ENCODE results near the gene RAB6D. TPM values are rescaled to one million over a fixed set of nuclear protein-coding genes. Genes with fewer than 3 reads are reported as not detected.
"Not testable (repeated sequence)": the region's sequence is repeated elsewhere in the genome, so short reads cannot be mapped to it uniquely, and the experiment has no call there.

RAB6D gene
- polyA plus RNA-seq, 3 donors: not detected

DNA sequence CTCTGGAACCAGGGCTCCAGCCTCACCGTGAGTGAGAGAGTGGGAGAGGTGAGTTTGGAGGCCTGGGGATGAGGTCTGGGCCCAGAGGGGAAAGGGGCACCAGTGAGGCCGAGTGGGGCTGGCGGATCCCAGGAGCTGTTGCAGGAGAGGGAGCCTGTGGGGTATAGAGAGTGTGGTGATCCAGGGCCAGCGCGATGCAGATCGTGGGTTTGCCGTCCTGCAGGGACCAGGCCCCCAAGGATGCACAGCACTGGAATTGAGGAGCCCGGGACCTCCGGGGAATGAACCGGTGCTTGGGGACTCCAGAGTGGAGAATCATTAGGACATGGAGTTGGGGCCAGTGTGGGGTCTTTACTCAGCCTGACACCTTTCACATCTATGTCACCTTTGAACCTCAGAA, 25.7 kb upstream of the RAB6D start:
- Histone ChIP-seq H3K27ac (ENCODE audit: low read depth in 1 of 2, low read length in 2 of 2) (no peak overlapping the region), H4K20me1 (ENCODE audit: insufficient read depth, low read length) (no peaks in the 10 kb centered on the region), H3K9ac (ENCODE audit: insufficient read depth, low read length, poor library complexity, severe bottlenecking) (no peak overlapping the region), H3K4me3 (replicated peaks in 1 of 3; ENCODE audit: low read depth in 2 of 3, low read length in 3 of 3) (no peak overlapping the region), H2AFZ (ENCODE audit: insufficient read depth, low read depth, low read length, poor library complexity, severe bottlenecking) (no peak overlapping the region), H3K4me2 (replicated peaks; ENCODE audit: extremely low read depth, low read length, poor library complexity, severe bottlenecking) (no peak overlapping the region), H3K9me3 (replicated peaks in 1 of 2; ENCODE audit: control insufficient read depth in 1 of 2, insufficient read depth in 1 of 2, low read length in 2 of 2) (no peaks in the 10 kb centered on the region), H3K27me3 (ENCODE audit: control insufficient read depth in 2 of 2, insufficient read depth in 2 of 2, low read length in 2 of 2) (no peaks in the 10 kb centered on the region), H3K36me3 (replicated peaks in 1 of 2; ENCODE audit: control insufficient read depth in 1 of 2, insufficient read depth in 2 of 2, low read length in 2 of 2) (no peaks in the 10 kb centered on the region), H3K4me1 (ENCODE audit: control insufficient read depth in 1 of 2, insufficient read depth in 2 of 2, low read length in 2 of 2) (no peaks in the 10 kb centered on the region), H3K79me2 (ENCODE audit: insufficient read depth, low read length) (no peaks in the 10 kb centered on the region)
- Mint-ChIP-seq H3K4me3 (no peak overlapping the region), H3K36me3 (no peaks in the 10 kb centered on the region), H3K4me1 (peaks cover 2% of the 10 kb centered on the region), H3K27me3 (ENCODE audit: low read depth in 3 of 3) (peaks cover 6 to 9% (median 6%) of the 10 kb centered on the region in 3 donors), H3K9me3 (peaks cover 0 to 1% (median 0%) of the 10 kb centered on the region in 7 donors), H3K27ac (no peak overlapping the region)
- intact Hi-C loops (cut with micrococcal nuclease): no loop called here
- TF ChIP-seq, protein P1, sequence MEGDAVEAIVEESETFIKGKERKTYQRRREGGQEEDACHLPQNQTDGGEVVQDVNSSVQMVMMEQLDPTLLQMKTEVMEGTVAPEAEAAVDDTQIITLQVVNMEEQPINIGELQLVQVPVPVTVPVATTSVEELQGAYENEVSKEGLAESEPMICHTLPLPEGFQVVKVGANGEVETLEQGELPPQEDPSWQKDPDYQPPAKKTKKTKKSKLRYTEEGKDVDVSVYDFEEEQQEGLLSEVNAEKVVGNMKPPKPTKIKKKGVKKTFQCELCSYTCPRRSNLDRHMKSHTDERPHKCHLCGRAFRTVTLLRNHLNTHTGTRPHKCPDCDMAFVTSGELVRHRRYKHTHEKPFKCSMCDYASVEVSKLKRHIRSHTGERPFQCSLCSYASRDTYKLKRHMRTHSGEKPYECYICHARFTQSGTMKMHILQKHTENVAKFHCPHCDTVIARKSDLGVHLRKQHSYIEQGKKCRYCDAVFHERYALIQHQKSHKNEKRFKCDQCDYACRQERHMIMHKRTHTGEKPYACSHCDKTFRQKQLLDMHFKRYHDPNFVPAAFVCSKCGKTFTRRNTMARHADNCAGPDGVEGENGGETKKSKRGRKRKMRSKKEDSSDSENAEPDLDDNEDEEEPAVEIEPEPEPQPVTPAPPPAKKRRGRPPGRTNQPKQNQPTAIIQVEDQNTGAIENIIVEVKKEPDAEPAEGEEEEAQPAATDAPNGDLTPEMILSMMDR (IDR thresholded peaks at IDR 0.05): no peak
- no peak for DNase-seq
- 92% methylated on average over 5 of the region's 10 CpGs for WGBS (ENCODE audit: insufficient coverage)

DNA sequence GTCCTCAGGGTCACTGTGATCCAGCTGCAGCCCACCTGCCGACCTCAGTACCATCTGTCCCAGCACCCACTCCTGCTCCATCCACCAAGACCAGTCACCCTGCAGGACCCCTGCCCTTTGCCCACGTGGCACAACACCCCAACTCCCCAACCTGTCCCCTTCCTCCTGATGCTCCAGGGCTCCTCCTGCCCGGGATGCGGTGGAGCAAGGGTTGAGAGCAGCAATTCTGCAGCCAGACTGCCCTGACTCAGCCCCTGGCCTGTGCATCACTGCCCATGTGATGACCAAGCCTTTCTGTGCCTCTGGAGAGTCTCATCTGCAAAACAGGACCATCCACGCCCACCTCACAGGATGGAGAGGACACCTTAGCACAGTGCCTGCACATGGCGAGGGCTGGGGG, 24.9 kb upstream of the RAB6D start:
- WGBS (ENCODE audit: insufficient coverage): 77% methylated on average over 5 of the region's 6 CpGs
- H3K9me3 Mint-ChIP-seq; H3K4me1 Mint-ChIP-seq; H3K79me2 ChIP-seq (ENCODE audit: insufficient read depth, low read length); H3K9ac ChIP-seq (ENCODE audit: insufficient read depth, low read length, poor library complexity, severe bottlenecking); intact Hi-C loops (cut with micrococcal nuclease); H3K4me3 Mint-ChIP-seq; H3K4me1 ChIP-seq (ENCODE audit: control insufficient read depth in 1 of 2, insufficient read depth in 2 of 2, low read length in 2 of 2); H3K27ac ChIP-seq (ENCODE audit: low read depth in 1 of 2, low read length in 2 of 2); H3K36me3 Mint-ChIP-seq; H3K4me3 ChIP-seq (replicated peaks in 1 of 3; ENCODE audit: low read depth in 2 of 3, low read length in 3 of 3); H3K27me3 Mint-ChIP-seq (ENCODE audit: low read depth in 3 of 3); H3K4me2 ChIP-seq (replicated peaks; ENCODE audit: extremely low read depth, low read length, poor library complexity, severe bottlenecking); H2AFZ ChIP-seq (ENCODE audit: insufficient read depth, low read depth, low read length, poor library complexity, severe bottlenecking); DNase-seq; H3K27me3 ChIP-seq (ENCODE audit: control insufficient read depth in 2 of 2, insufficient read depth in 2 of 2, low read length in 2 of 2); H3K9me3 ChIP-seq (replicated peaks in 1 of 2; ENCODE audit: control insufficient read depth in 1 of 2, insufficient read depth in 1 of 2, low read length in 2 of 2); H3K36me3 ChIP-seq (replicated peaks in 1 of 2; ENCODE audit: control insufficient read depth in 1 of 2, insufficient read depth in 2 of 2, low read length in 2 of 2); H3K27ac Mint-ChIP-seq; H4K20me1 ChIP-seq (ENCODE audit: insufficient read depth, low read length): not testable (repeated sequence)

DNA sequence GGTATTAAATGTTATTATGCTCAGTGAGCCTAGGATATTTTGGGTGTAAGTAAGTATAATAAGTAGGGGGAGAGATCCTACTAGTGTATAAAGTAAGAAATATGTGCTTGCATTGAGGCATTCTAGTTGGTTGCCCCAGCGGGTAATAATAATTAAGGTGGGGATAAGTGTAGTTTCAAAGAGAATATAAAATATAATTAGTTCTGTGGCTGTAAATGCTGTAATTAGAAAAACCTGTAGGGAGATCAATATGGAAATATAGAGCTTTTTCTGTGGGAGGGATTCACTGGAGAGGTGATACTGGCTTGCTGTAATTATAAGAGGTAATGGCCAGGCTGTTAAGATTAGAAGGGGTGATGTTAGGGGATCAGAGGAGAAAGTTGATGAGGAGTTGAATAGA, 9.1 kb upstream of the RAB6D start:
- H3K4me1 Mint-ChIP-seq; H3K9me3 ChIP-seq (replicated peaks in 1 of 2; ENCODE audit: control insufficient read depth in 1 of 2, insufficient read depth in 1 of 2, low read length in 2 of 2); H3K27ac Mint-ChIP-seq; H3K27me3 Mint-ChIP-seq (ENCODE audit: low read depth in 3 of 3); H3K4me3 ChIP-seq (replicated peaks in 1 of 3; ENCODE audit: low read depth in 2 of 3, low read length in 3 of 3); H3K9me3 Mint-ChIP-seq; H2AFZ ChIP-seq (ENCODE audit: insufficient read depth, low read depth, low read length, poor library complexity, severe bottlenecking); H3K79me2 ChIP-seq (ENCODE audit: insufficient read depth, low read length); H3K4me2 ChIP-seq (replicated peaks; ENCODE audit: extremely low read depth, low read length, poor library complexity, severe bottlenecking); intact Hi-C loops (cut with micrococcal nuclease); DNase-seq; H3K4me3 Mint-ChIP-seq; H3K27ac ChIP-seq (ENCODE audit: low read depth in 1 of 2, low read length in 2 of 2); H3K27me3 ChIP-seq (ENCODE audit: control insufficient read depth in 2 of 2, insufficient read depth in 2 of 2, low read length in 2 of 2); H3K36me3 ChIP-seq (replicated peaks in 1 of 2; ENCODE audit: control insufficient read depth in 1 of 2, insufficient read depth in 2 of 2, low read length in 2 of 2); H4K20me1 ChIP-seq (ENCODE audit: insufficient read depth, low read length); H3K4me1 ChIP-seq (ENCODE audit: control insufficient read depth in 1 of 2, insufficient read depth in 2 of 2, low read length in 2 of 2); H3K9ac ChIP-seq (ENCODE audit: insufficient read depth, low read length, poor library complexity, severe bottlenecking); H3K36me3 Mint-ChIP-seq: not testable (repeated sequence)
- WGBS (ENCODE audit: insufficient coverage): no CpG with 5 or more reads among the region's 1 CpG
